ENCODE measurements around the gene LEFTY1. TPM values are rescaled to one million over a fixed set of nuclear protein-coding genes. Genes with fewer than 3 reads are reported as not detected.

Gene LEFTY1
- total RNA-seq, 1 experiment from 2014 or later = not detected

DNA sequence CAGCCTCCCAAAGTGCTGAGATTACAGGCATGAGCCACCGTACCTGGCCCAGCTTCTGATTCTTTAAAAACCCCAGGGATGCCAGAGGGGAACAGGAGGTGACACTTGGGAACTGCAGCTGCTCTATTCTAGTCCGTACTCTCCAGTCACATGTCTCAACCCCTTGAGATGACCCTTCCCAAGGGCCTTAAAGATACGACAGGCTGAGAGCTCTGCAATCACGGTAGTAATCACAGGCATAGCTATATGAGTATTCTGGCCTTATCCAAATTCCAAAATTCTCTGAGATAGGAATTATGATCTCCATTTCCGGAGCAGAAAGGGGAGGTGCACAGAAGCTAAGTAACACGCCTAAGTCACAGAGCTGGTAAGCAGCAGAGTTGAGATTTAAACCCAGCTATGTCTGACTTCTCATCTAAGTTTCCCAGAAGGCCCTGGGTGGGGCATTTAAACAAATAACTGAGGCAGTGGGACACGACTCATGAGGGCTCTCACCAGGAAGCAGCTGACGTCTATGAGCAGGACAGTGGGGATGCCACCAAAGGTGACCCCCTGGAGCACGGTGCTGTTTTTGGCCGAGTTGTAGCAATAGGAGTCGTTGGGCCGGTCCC, 11.9 kb downstream of the LEFTY1 start:
- TF ChIP-seq EZH2 (IDR thresholded peaks at IDR 0.05; ENCODE audit: low read length, unreplicated experiment) (no peak), EZH2phosphoT487 (IDR thresholded peaks at IDR 0.05; ENCODE audit: borderline replicate concordance, low read length) (no peak)
- TF ChIP-seq, protein P1, sequence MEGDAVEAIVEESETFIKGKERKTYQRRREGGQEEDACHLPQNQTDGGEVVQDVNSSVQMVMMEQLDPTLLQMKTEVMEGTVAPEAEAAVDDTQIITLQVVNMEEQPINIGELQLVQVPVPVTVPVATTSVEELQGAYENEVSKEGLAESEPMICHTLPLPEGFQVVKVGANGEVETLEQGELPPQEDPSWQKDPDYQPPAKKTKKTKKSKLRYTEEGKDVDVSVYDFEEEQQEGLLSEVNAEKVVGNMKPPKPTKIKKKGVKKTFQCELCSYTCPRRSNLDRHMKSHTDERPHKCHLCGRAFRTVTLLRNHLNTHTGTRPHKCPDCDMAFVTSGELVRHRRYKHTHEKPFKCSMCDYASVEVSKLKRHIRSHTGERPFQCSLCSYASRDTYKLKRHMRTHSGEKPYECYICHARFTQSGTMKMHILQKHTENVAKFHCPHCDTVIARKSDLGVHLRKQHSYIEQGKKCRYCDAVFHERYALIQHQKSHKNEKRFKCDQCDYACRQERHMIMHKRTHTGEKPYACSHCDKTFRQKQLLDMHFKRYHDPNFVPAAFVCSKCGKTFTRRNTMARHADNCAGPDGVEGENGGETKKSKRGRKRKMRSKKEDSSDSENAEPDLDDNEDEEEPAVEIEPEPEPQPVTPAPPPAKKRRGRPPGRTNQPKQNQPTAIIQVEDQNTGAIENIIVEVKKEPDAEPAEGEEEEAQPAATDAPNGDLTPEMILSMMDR (conservative IDR thresholded peaks at IDR 0.05; ENCODE audit: low read depth, low read length) = no peak
- Histone ChIP-seq H2AFZ (ENCODE audit: low read length) (no peak overlapping the region), H3K9ac (ENCODE audit: low read length) (no peak overlapping the region), H3K9me3 (ENCODE audit: low read length) (no peaks in the 10 kb centered on the region), H3K4me3 (ENCODE audit: low read length) (no peak overlapping the region), H4K20me1 (ENCODE audit: low read length) (peaks cover 23% of the 10 kb centered on the region; the same call in 1 of the 2 replicates), H3K4me1 (ENCODE audit: insufficient read depth, low read length) (peaks cover 95% of the 10 kb centered on the region), H3K36me3 (ENCODE audit: low read depth, low read length) (peaks cover 32% of the 10 kb centered on the region), H3K9me2 (replicated peaks; ENCODE audit: low read length) (no peaks in the 10 kb centered on the region), H3K4me2 (ENCODE audit: low read length) (no peak overlapping the region), H3K27me3 (ENCODE audit: low read length) (no peaks in the 10 kb centered on the region), H3K27ac (ENCODE audit: low read length) (no peak overlapping the region), H3F3A (ENCODE audit: low read length, unreplicated experiment) (peaks cover 10% of the 10 kb centered on the region), H3K79me2 (ENCODE audit: low read length) (peaks cover 84% of the 10 kb centered on the region)
- no peak for DNase-seq
- ChIA-PET CTCF (no interaction called here), POLR2A (ENCODE audit: unreplicated experiment) (interaction anchor here (0.7 kb wide), 1 partner anchor 1544 kb away, joined by 3 read pairs; no protein-coding TSS in a partner anchor)
- ATAC-seq = no peak
- BruUV-seq (replicated peaks) = no TSS peak
- intact Hi-C loops (cut with micrococcal nuclease) = no loop called here

DNA sequence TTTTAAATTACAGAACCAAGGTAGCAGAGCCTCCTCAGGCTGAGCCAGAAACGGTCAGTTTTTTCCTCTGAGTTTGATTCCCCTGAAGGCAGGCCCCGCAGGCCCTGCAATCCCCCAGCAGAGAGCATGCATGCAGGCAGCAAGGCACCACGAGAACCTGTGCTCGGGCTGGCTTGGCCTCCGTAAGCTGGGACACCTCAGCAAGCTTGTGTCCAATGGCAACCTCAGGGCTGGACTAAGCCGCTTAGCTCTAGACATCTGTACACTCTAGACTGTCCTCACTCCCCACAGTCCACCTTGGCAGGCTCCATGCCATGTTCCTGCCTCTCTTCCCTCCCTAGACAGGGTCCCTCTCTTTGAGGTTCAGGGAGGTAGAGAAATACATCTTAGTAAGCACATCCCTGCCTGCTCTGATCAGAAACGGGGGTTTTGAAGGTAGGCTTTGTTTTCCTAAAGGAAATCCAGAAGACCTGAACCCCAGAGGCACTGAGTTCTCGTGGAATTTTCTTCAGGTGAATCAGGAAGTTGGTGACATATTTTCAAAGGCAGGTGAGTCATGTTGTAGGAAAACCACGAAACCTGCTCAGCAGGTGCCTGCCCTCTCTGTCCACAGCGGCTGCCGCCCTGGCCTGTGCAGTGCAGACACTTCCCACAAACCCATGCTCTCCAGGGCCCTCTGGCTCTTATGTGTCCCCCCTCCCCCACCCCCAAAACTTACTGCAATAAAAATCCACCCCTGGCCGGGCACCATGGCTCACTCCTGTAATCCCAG, 13.7 kb downstream of the LEFTY1 start:
- Histone ChIP-seq H3K9ac (ENCODE audit: low read length) (peak overlapping the region; percentile 55), H3K27ac (ENCODE audit: low read length) (peak overlapping the region; percentile 94), H3K4me3 (ENCODE audit: low read length) (peak overlapping the region; percentile 52), H3K9me3 (ENCODE audit: low read length) (no peaks in the 10 kb centered on the region), H3K27me3 (ENCODE audit: low read length) (no peaks in the 10 kb centered on the region), H4K20me1 (ENCODE audit: low read length) (peaks cover 25% of the 10 kb centered on the region; the same call in 1 of the 2 replicates), H3K79me2 (ENCODE audit: low read length) (peaks cover 71% of the 10 kb centered on the region), H3K4me1 (ENCODE audit: insufficient read depth, low read length) (peaks cover 97% of the 10 kb centered on the region), H3K36me3 (ENCODE audit: low read depth, low read length) (peaks cover 37% of the 10 kb centered on the region), H3K9me2 (replicated peaks; ENCODE audit: low read length) (no peaks in the 10 kb centered on the region), H3K4me2 (ENCODE audit: low read length) (peak overlapping the region; percentile 79), H2AFZ (ENCODE audit: low read length) (no peak overlapping the region), H3F3A (ENCODE audit: low read length, unreplicated experiment) (peaks cover 17% of the 10 kb centered on the region)
- DNase-seq (peak; percentile 97), ATAC-seq (peak; percentile 49)
- CTCF ChIA-PET = interaction anchor here (0.7 kb wide), 1 partner anchor 49 kb away, joined by 4 read pairs; the partner anchor contains the start of gene PYCR2
- no peak for TF ChIP-seq EZH2 (IDR thresholded peaks at IDR 0.05; ENCODE audit: low read length, unreplicated experiment)
- TF ChIP-seq, protein P1 (conservative IDR thresholded peaks at IDR 0.05; ENCODE audit: low read depth, low read length) = no peak
- no peak for TF ChIP-seq EZH2phosphoT487 (IDR thresholded peaks at IDR 0.05; ENCODE audit: borderline replicate concordance, low read length)
- no TSS peak for BruUV-seq (replicated peaks)
- POLR2A ChIA-PET (ENCODE audit: unreplicated experiment) = no interaction called here
- intact Hi-C loops (cut with micrococcal nuclease) = no loop called here
